Mesodermal cell (in vitro differentiated cells): Measurements from ENCODE around the gene IQCH.

ENCODE experiments used
- H3K27ac ChIP-seq: 2 replicates; pipeline ENCODE4 v1.7.0; 2013; ENCODE audit warnings: mild to moderate bottlenecking, low read depth, low read length, moderate library complexity; ENCODE audit not compliant: severe bottlenecking
- H3K36me3 ChIP-seq: 2 replicates; pipeline ENCODE4 v1.7.1; 2013; ENCODE audit warnings: mild to moderate bottlenecking, low read length, moderate library complexity; ENCODE audit not compliant: control insufficient read depth, insufficient read depth
- H3K4me1 ChIP-seq: one replicate; pipeline ENCODE4 v1.7.1; 2013; ENCODE audit warnings: mild to moderate bottlenecking, low read length; ENCODE audit not compliant: insufficient read depth, control insufficient read depth, poor library complexity, severe bottlenecking
- H3K4me3 ChIP-seq: 2 replicates; pipeline ENCODE4 v1.7.0; 2013; ENCODE audit warnings: low read length, control low read depth, mild to moderate bottlenecking; ENCODE audit not compliant: insufficient read depth, poor library complexity, severe bottlenecking; ENCODE audit errors: extremely low read depth
- H3K9me3 ChIP-seq: 2 replicates; pipeline ENCODE4 v1.7.1; 2013; ENCODE audit warnings: mild to moderate bottlenecking, low read length, moderate library complexity; ENCODE audit not compliant: control insufficient read depth
- WGBS, 2 experiments: methylation state at CpG; one replicate each; pipeline ENCODE4 v1.1.5; 2013; ENCODE audit warnings: missing lambda C conversion rate in 2 of 2; ENCODE audit not compliant: insufficient coverage in 2 of 2; 5-methylcytosine and 5-hydroxymethylcytosine counted together

Gene IQCH

GRCh38 chr15:67372986-67373675 lies 118.5 kb downstream of the IQCH start:
- Histone ChIP-seq H3K4me1 (no peaks in the 10 kb centered on the region), H3K4me3 (no peak overlapping the region), H3K27ac (no peak overlapping the region), H3K9me3 (no peaks in the 10 kb centered on the region), H3K36me3 (no peaks in the 10 kb centered on the region)
- WGBS, 2 experiments: 98 to 100% methylated on average over 5 to 6 of the region's 6 CpGs

- H3K4me1 ChIP-seq: no peaks in the 10 kb centered on the region
- H3K4me3 ChIP-seq: no peak overlapping the region
- H3K36me3 ChIP-seq: no peaks in the 10 kb centered on the region
- H3K27ac ChIP-seq: no peak overlapping the region
- no peaks in the 10 kb centered on the region for H3K9me3 ChIP-seq
Measured at GRCh38 chr15:67373971-67374370, 119.4 kb downstream of the IQCH start.

GRCh38 chr15:67379530-67379929 lies 124.9 kb downstream of the IQCH start:
- Histone ChIP-seq H3K4me3 (no peak overlapping the region), H3K9me3 (no peaks in the 10 kb centered on the region), H3K4me1 (no peaks in the 10 kb centered on the region), H3K27ac (no peak overlapping the region), H3K36me3 (no peaks in the 10 kb centered on the region)
- WGBS, 2 experiments: 83% methylated on average over 1 of the region's 3 CpGs; no CpG with 5 or more reads in 1 of the 2 experiments

GRCh38 chr15:67380921-67381320 lies 126.3 kb downstream of the IQCH start:
- Histone ChIP-seq H3K4me3 (no peak overlapping the region), H3K4me1 (no peaks in the 10 kb centered on the region), H3K9me3 (no peaks in the 10 kb centered on the region), H3K36me3 (no peaks in the 10 kb centered on the region), H3K27ac (no peak overlapping the region)
- WGBS, 2 experiments: 46 to 60% methylated on average over 1 of the region's 1 CpG

GRCh38 chr15:67381416-67382045 lies 126.9 kb downstream of the IQCH start:
- Histone ChIP-seq H3K4me3 (no peak overlapping the region), H3K4me1 (no peaks in the 10 kb centered on the region), H3K9me3 (no peaks in the 10 kb centered on the region), H3K27ac (no peak overlapping the region), H3K36me3 (no peaks in the 10 kb centered on the region)
- 90 to 94% methylated on average over 3 to 6 of the region's 8 CpGs for WGBS, 2 experiments

GRCh38 chr15:67382723-67383122 lies 128.1 kb downstream of the IQCH start:
- Histone ChIP-seq H3K9me3 (no peaks in the 10 kb centered on the region), H3K27ac (no peak overlapping the region), H3K4me3 (no peak overlapping the region), H3K4me1 (no peaks in the 10 kb centered on the region), H3K36me3 (no peaks in the 10 kb centered on the region)
- WGBS, 2 experiments: no CpG with 5 or more reads among the region's 3 CpGs

GRCh38 chr15:67383899-67384298 lies 129.3 kb downstream of the IQCH start:
- Histone ChIP-seq H3K36me3 (no peaks in the 10 kb centered on the region), H3K4me1 (no peaks in the 10 kb centered on the region)
- WGBS, 2 experiments: 100% methylated on average over 1 of the region's 1 CpG; no CpG with 5 or more reads in 1 of the 2 experiments

GRCh38 chr15:67384761-67385160 lies 130.2 kb downstream of the IQCH start:
- Histone ChIP-seq H3K4me1 (no peaks in the 10 kb centered on the region), H3K4me3 (no peak overlapping the region), H3K9me3 (no peaks in the 10 kb centered on the region), H3K27ac (no peak overlapping the region), H3K36me3 (no peaks in the 10 kb centered on the region)
- WGBS, 2 experiments: 88 to 90% methylated on average over 2 to 3 of the region's 4 CpGs

More at GRCh38 chr15:67383899-67384298, 129.3 kb downstream of the IQCH start:
- Histone ChIP-seq H3K9me3 (no peaks in the 10 kb centered on the region), H3K4me3 (no peak overlapping the region), H3K27ac (no peak overlapping the region)

GRCh38 chr15:67385971-67386370 lies 131.4 kb downstream of the IQCH start:
- H3K27ac ChIP-seq: no peak overlapping the region
- WGBS, 2 experiments: no CpG with 5 or more reads among the region's 1 CpG
- no peaks in the 10 kb centered on the region for H3K9me3 ChIP-seq
- H3K36me3 ChIP-seq: no peaks in the 10 kb centered on the region
- H3K4me1 ChIP-seq: no peaks in the 10 kb centered on the region
- H3K4me3 ChIP-seq: no peak overlapping the region

GRCh38 chr15:67386947-67387346 lies 132.4 kb downstream of the IQCH start:
- H3K9me3 ChIP-seq: no peaks in the 10 kb centered on the region
- no peaks in the 10 kb centered on the region for H3K4me1 ChIP-seq
- no peak overlapping the region for H3K4me3 ChIP-seq
- WGBS, 2 experiments: no CpG with 5 or more reads among the region's 2 CpGs
- H3K27ac ChIP-seq: no peak overlapping the region
- H3K36me3 ChIP-seq: no peaks in the 10 kb centered on the region

- H3K36me3 ChIP-seq: no peaks in the 10 kb centered on the region
- no peak overlapping the region for H3K27ac ChIP-seq
- H3K4me1 ChIP-seq: no peaks in the 10 kb centered on the region
- H3K9me3 ChIP-seq: no peaks in the 10 kb centered on the region
- no peak overlapping the region for H3K4me3 ChIP-seq
- no CpG with 5 or more reads among the region's 1 CpG for WGBS, 2 experiments
Measured at GRCh38 chr15:67389975-67390374, 135.4 kb downstream of the IQCH start.
